Right renal pelvis (tissue), 4 donors: Measurements from ENCODE around the gene CDC42BPA. TPM values are rescaled to one million over a fixed set of nuclear protein-coding genes. Genes with fewer than 3 reads are reported as not detected.

Experiments used
- DNase-seq, 4 donors: peaks; one replicate each; pipeline ENCODE4 v3.0.0-alpha.2; 2013; ENCODE audit warnings: low read depth in 4 of 4, low spot score in 3 of 4, missing footprints in 1 of 4
- polyA plus RNA-seq, 4 donors: library from polyadenylated mRNA; unstranded; fragments of 120-200 nt; gene quantifications; one replicate each; pipeline ENCODE4 v1.2.1, GENCODE V29; 2013; ENCODE audit not compliant: insufficient read length in 4 of 4

Gene CDC42BPA
- polyA plus RNA-seq, 4 donors, result 37.2 to 44.6 (median 43.8) TPM

- no peak for DNase-seq
Observed at GRCh38 chr1:227219715-227220292, 98.5 kb downstream of the CDC42BPA start.

DNA sequence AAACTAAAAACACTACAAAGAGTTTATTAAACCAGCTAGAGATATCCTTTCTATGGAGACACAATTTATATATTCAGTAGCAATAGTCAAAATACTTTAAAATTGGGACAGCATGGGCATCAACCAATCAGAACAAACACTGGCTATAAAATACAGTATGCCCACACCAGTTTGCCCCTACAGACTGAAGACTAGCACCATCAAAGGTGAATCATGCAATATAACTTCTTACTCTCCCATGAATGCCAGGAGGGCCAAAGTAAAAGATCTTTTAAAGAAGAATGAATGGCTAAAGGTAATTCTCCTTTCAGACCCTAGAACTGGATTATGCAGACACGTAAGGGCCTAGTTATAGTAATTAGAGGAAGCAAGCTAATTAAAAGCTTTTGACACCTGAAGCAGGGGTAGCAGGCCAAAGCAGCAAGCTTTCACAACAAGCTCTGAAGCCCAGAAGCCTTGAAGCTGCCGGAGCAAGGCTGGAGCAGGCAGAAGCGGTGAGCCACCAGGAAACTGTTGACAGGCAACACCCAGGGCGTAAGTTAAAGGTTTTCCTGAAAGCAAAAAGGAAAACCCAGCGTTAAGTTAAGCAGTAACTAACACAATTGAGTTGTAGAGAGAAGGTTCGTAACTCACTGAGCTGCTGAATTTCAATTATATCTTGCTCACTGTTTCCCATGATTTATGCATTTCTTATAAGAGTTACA lies 99.3 kb downstream of the CDC42BPA start:
- peak in 1 of 4 donors; percentile 10 for DNase-seq

DNA sequence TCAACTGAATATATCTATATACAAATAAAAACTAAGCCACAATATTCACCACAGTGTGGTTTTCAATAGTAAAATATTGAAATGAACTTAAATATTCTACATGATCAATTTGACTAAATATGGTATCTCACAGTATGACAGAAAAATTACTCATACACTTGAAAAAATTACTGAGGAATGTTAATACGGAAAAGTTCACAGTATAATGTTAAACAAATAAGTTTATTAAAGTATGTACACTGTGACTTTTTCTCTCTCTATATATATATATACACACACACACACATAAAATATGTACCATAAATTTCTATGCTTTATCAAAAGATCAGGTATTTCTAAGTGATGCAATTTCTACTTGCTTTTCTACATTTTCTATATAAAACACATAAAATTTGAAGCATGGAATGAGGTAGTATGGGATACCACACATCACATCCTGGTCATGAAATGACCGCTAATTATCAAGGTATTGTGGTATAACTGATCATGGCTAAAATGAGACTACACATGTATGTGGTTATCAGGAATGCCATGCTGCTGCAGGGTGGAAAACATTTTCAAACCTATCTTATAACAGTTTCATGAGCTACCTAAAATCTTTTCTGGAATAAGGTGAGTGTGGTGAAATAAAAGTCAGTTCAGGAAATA lies 102.3 kb downstream of the CDC42BPA start:
- DNase-seq, result no peak

- no peak for DNase-seq
Observed at GRCh38 chr1:227214207-227214606, 104.1 kb downstream of the CDC42BPA start.

DNA sequence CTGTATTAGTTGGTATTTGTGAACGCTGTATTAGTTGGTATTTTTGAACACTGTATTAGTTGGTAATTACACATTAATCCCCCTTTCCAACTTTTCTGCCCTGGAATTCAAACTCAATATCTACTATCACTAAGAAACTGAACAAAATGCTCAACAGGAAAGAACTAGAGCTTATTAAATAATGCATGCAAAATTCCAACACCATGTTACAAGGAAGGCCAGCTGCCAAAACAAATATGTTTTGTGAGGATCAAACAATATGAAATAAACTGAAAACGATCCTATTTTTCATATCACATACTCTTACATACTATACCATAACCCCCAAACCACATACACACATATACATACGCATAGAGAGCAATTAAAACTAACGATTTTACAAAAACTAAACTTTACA lies 104.9 kb downstream of the CDC42BPA start:
- no peak for DNase-seq

GRCh38 chr1:227212164-227212563 lies 106.1 kb downstream of the CDC42BPA start:
- no peak for DNase-seq

GRCh38 chr1:227210604-227211003 lies 107.7 kb downstream of the CDC42BPA start:
- DNase-seq, result no peak

DNA sequence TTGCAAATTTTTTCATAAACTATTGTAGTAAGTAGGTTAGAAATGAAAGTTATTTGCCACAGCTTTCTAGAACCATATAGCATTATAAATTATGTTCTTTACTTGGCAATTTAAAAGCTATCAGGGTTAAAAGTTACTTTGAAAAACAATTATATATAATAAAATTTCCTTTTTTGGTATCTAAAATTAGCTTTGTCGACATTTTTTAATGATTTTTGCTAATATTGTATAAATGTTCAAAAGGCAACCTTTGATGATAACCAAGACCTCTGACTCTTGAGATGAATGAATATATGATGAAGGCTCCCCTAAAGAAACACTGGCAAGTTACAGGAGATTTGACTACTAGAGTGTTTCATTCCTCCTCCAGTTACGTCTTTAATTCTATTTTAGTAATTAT lies 121.2 kb downstream of the CDC42BPA start:
- DNase-seq, result no peak

DNA sequence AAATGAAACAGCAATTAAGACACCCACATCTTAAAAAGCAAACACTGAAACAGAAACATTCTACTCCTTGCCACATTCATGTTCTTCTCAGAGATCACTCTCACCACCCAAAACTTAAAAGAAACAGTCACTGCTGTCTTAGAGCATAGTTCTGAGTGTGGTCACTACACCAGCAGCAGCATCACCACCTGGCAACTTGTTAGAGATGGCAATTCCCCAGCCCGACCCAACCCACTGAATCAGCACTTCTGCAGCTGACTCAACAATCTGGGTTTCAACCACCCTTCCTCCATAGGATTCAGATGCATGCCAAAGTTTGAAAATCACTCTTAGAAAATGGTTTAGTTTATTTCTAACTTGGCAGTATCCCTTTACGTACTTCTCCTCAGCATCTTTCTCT lies 126.1 kb downstream of the CDC42BPA start:
- no peak for DNase-seq

GRCh38 chr1:227191607-227192006 lies 126.7 kb downstream of the CDC42BPA start:
- DNase-seq, result no peak

- DNase-seq, result no peak
Observed at GRCh38 chr1:227190321-227190720, 128.0 kb downstream of the CDC42BPA start.

DNA sequence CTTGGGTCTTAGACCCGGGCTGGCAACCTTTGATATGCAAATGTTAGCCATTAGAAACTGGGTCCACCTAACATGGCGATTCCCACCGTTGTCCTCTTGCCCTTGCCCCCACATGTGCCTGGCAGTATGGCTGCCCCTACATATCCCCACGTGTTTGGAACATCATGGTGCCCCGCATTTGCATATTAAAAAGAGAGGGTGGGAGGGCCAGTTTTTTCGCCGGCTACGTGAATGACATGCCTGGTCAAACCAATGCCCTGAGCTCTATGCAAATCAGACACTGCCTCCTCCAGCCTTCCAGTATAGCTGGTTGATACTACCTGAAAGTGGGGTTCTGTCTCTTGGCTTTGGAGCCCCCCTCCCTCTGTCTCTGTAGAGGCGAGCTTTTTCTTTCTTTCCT lies 133.0 kb downstream of the CDC42BPA start:
- DNase-seq, result no peak

- no peak for DNase-seq
Observed at GRCh38 chr1:227182012-227182411, 136.3 kb downstream of the CDC42BPA start.

- DNase-seq, result no peak
Observed at GRCh38 chr1:227175611-227176010, 142.7 kb downstream of the CDC42BPA start.

- no peak for DNase-seq
Observed at GRCh38 chr1:227174164-227174563, 144.1 kb downstream of the CDC42BPA start.

GRCh38 chr1:227170361-227171166 lies 147.7 kb downstream of the CDC42BPA start:
- no peak for DNase-seq

- DNase-seq, result no peak
Observed at GRCh38 chr1:227169343-227169742, 148.9 kb downstream of the CDC42BPA start.

DNA sequence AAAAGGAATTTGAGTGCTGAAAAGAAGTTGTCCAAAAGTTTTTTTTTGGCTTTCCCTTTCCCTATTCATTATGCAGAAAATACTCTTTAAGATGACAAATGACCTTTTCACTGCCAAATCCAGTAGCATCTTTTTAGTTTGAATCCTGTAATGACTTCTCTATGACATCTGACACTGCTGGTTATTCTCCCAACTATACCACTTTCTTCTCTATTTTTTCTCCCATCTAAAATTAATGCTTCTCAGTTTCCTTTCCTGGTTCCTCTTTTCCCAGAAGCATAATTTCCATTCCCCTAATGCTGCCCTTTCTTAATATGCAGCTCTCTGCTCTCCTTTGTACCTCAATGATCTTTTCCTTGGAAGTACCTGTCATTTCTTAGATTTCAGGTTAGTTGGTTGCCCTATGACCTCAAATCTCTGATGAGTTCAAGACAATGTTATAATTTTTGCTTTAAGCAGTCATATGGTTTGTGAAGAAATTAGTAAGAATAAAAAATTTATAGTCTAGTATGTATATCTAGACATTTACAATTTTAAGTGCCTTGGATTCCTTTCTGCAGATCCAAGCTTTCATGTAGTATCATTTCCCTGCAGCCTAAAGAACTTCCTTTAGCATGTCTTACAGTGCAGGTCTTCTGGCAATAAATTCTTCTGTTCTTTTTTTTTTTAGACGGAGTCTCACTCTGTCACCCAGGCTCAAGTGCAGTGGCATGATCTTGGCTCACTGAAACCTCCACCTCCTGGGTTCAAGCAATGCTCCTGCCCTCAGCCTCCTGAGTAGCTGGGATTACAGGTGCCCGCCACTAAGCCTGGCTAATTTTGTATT lies 150.8 kb downstream of the CDC42BPA start:
- DNase-seq, result no peak

GRCh38 chr1:227166559-227166958 lies 151.7 kb downstream of the CDC42BPA start:
- no peak for DNase-seq

DNA sequence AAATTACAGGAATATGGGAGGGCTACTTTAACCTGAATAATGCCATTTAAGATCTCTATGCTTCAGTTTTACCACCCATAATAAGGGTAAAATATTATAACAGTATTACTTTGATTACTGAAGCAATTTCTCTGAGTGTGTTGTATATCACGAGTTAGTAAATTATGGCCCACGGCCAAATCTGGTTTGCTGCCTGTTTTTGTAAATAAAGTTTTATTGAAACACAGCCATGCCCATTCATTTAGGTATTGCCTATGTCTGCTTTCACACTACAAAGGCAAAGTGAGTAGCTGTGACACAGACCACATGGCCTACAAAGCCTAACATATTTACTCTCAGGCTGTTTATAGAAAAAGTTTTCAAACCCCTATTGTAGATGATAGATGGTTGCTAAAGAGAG lies 156.8 kb downstream of the CDC42BPA start:
- DNase-seq, result no peak
